Chondrocyte (in vitro differentiated cells): ENCODE measurements around the gene CAPG. TPM values are rescaled to one million over a fixed set of nuclear protein-coding genes. Genes with fewer than 3 reads are reported as not detected.

ENCODE experiments used
- DNase-seq: peaks from one replicate; pipeline ENCODE4 v3.0.0; 2021; ENCODE audit warnings: mixed read lengths, low spot score
- H3K27ac Mint-ChIP-seq: one replicate; pipeline ENCODE4 v1.8.0; 2021; ENCODE audit warnings: mild to moderate bottlenecking, moderate library complexity, mixed read lengths; ENCODE audit not compliant: unreplicated experiment
- H3K27me3 Mint-ChIP-seq: 2 replicates; pipeline ENCODE4 v1.8.0; 2021; ENCODE audit warnings: low read depth, mixed read lengths
- H3K36me3 Mint-ChIP-seq: 2 replicates; pipeline ENCODE4 v1.8.0; 2021; ENCODE audit warnings: low read depth, mixed read lengths
- H3K4me1 Mint-ChIP-seq: 2 replicates; pipeline ENCODE4 v1.8.0; 2021; ENCODE audit warnings: low read depth, mild to moderate bottlenecking, mixed read lengths
- H3K4me3 Mint-ChIP-seq: one replicate; pipeline ENCODE4 v1.8.0; 2021; ENCODE audit warnings: mild to moderate bottlenecking, moderate library complexity, mixed read lengths; ENCODE audit not compliant: unreplicated experiment
- H3K9me3 Mint-ChIP-seq: 2 replicates; pipeline ENCODE4 v1.8.0; 2021; ENCODE audit warnings: low read depth, mixed read lengths
- total RNA-seq: library from RNA; stranded (reverse); gene quantifications from 3 replicates; pipeline ENCODE4 v1.2.1, GENCODE V29; 2021
- TF ChIP-seq, protein P1 (sequence below): fragments of 200-600 bp; sonication (generic); IDR thresholded peaks from 2 replicates; pipeline ENCODE4 v1.5.0; 2021; ENCODE audit warnings: antibody characterized with exemption, mild to moderate bottlenecking, moderate library complexity

CAPG gene
- total RNA-seq, 1 donor from 2014 or later, result 76.5 TPM

GRCh38 chr2:85397925-85398331 lies 12.2 kb downstream of the CAPG start:
- TF ChIP-seq, protein P1, sequence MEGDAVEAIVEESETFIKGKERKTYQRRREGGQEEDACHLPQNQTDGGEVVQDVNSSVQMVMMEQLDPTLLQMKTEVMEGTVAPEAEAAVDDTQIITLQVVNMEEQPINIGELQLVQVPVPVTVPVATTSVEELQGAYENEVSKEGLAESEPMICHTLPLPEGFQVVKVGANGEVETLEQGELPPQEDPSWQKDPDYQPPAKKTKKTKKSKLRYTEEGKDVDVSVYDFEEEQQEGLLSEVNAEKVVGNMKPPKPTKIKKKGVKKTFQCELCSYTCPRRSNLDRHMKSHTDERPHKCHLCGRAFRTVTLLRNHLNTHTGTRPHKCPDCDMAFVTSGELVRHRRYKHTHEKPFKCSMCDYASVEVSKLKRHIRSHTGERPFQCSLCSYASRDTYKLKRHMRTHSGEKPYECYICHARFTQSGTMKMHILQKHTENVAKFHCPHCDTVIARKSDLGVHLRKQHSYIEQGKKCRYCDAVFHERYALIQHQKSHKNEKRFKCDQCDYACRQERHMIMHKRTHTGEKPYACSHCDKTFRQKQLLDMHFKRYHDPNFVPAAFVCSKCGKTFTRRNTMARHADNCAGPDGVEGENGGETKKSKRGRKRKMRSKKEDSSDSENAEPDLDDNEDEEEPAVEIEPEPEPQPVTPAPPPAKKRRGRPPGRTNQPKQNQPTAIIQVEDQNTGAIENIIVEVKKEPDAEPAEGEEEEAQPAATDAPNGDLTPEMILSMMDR, result no peak
- Mint-ChIP-seq H3K36me3 (peaks cover 17% of the 10 kb centered on the region), H3K4me3 (no peak overlapping the region), H3K27ac (no peak overlapping the region), H3K27me3 (no peaks in the 10 kb centered on the region), H3K4me1 (peaks cover 5% of the 10 kb centered on the region), H3K9me3 (no peaks in the 10 kb centered on the region)
- DNase-seq, result peak; percentile 56

- H3K36me3 Mint-ChIP-seq, result peaks cover 15% of the 10 kb centered on the region
- peaks cover 5% of the 10 kb centered on the region for H3K4me1 Mint-ChIP-seq
- H3K9me3 Mint-ChIP-seq, result no peaks in the 10 kb centered on the region
- TF ChIP-seq, protein P1, result no peak
- no peak overlapping the region for H3K27ac Mint-ChIP-seq
- DNase-seq, result no peak
- no peaks in the 10 kb centered on the region for H3K27me3 Mint-ChIP-seq
- no peak overlapping the region for H3K4me3 Mint-ChIP-seq
Measured at GRCh38 chr2:85396531-85397470, 13.4 kb downstream of the CAPG start.

DNA sequence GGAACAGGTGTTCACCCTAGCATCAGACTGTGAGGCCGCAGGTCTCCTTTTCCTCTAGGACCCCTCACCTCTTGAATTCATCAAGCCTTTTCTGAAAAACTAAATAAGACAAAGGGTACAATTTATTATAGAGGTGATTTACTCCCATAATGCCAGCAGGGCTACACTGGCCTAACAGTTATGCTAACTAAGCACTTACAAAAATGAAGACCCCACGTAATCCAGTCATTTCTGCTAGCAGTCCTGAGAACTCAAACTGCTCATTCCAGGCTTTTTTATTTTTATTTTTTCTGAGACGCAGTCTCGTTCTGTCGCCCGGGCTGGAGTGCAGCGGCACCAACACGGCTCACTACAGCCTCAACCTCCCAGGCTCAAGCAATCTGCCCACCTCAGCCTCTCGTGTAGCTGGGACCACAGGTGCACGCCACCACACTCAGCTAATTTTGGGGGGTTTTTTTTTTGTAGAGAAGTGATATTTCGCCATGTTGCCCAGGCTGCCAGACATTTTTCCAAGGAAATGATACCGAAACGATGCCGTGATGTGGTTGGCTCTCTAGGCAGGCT lies 14.2 kb downstream of the CAPG start:
- DNase-seq, result peak; percentile 33
- Mint-ChIP-seq H3K4me1 (peaks cover 5% of the 10 kb centered on the region), H3K36me3 (peaks cover 13% of the 10 kb centered on the region), H3K27ac (no peak overlapping the region), H3K9me3 (no peaks in the 10 kb centered on the region), H3K27me3 (no peaks in the 10 kb centered on the region), H3K4me3 (no peak overlapping the region)
- TF ChIP-seq, protein P1, result no peak

GRCh38 chr2:85394976-85395375 lies 15.2 kb downstream of the CAPG start:
- Mint-ChIP-seq H3K4me1 (peaks cover 5% of the 10 kb centered on the region), H3K27ac (no peak overlapping the region), H3K9me3 (no peaks in the 10 kb centered on the region), H3K27me3 (no peaks in the 10 kb centered on the region), H3K36me3 (peaks cover 10% of the 10 kb centered on the region), H3K4me3 (no peak overlapping the region)
- TF ChIP-seq, protein P1, result no peak
- peak; percentile 52 for DNase-seq

- peaks cover 5% of the 10 kb centered on the region for H3K4me1 Mint-ChIP-seq
- peaks cover 10% of the 10 kb centered on the region for H3K36me3 Mint-ChIP-seq
- H3K27ac Mint-ChIP-seq, result no peak overlapping the region
- TF ChIP-seq, protein P1, result no peak
- no peak overlapping the region for H3K4me3 Mint-ChIP-seq
- no peaks in the 10 kb centered on the region for H3K9me3 Mint-ChIP-seq
- no peaks in the 10 kb centered on the region for H3K27me3 Mint-ChIP-seq
- peak; percentile 38 for DNase-seq
Measured at GRCh38 chr2:85394261-85394681, 15.9 kb downstream of the CAPG start.
